DND-41 (cell line): ENCODE measurements around the gene MDK.

Experiments
- ATAC-seq: fragments of 200-7000 bp; cut with Tn5 transposase; 3 replicates; pipeline ENCODE4 v1.9.1; 2021; ENCODE audit warnings: low read depth; ENCODE audit not compliant: insufficient read depth
- DNase-seq: peaks from one replicate; pipeline ENCODE4 v3.0.0-alpha.2; 2020
- H2AFZ ChIP-seq: 2 replicates; pipeline ENCODE4 v1.6.0; 2012; ENCODE audit warnings: low read depth, low read length
- H3K27ac ChIP-seq: 2 replicates; pipeline ENCODE4 v1.5.1; 2012; ENCODE audit warnings: low read length, inconsistent platforms
- H3K27me3 ChIP-seq: fragments of 200-600 bp; sonication (generic); 2 replicates; pipeline ENCODE4 v1.6.0; 2012; ENCODE audit warnings: low read length, mild to moderate bottlenecking, inconsistent platforms; ENCODE audit not compliant: insufficient read depth, poor library complexity
- H3K36me3 ChIP-seq: 2 replicates; pipeline ENCODE4 v1.5.1; 2012; ENCODE audit warnings: low read length, inconsistent platforms; ENCODE audit not compliant: insufficient read depth
- H3K4me1 ChIP-seq: 2 replicates; pipeline ENCODE4 v1.5.1; 2012; ENCODE audit warnings: mild to moderate bottlenecking, low read length; ENCODE audit not compliant: insufficient read depth
- H3K4me2 ChIP-seq: 2 replicates; pipeline ENCODE4 v1.6.0; 2012; ENCODE audit warnings: mild to moderate bottlenecking, moderate library complexity, low read length, inconsistent platforms; ENCODE audit not compliant: insufficient read depth
- H3K4me3 ChIP-seq, 2 experiments: fragments of 200-600 bp in 1 of 2; shearing (Covaris generic) in 1 of 2; 2 replicates each; pipeline ENCODE4 v1.5.1; 2012 to 2016; ENCODE audit warnings: inconsistent platforms in 2 of 2, low read length in 2 of 2, mild to moderate bottlenecking in 2 of 2, low read depth in 1 of 2, moderate library complexity in 1 of 2
- H3K79me2 ChIP-seq: 2 replicates; pipeline ENCODE4 v1.6.0; 2012; ENCODE audit warnings: low read length, inconsistent platforms; ENCODE audit not compliant: insufficient read depth
- H3K9ac ChIP-seq: 2 replicates; pipeline ENCODE4 v1.6.0; 2012; ENCODE audit warnings: low read depth, mild to moderate bottlenecking, inconsistent platforms, low read length, moderate library complexity
- H3K9me3 ChIP-seq: 2 replicates; pipeline ENCODE4 v1.5.1; 2012; ENCODE audit warnings: low read length, moderate library complexity, mild to moderate bottlenecking, inconsistent platforms; ENCODE audit not compliant: insufficient read depth, severe bottlenecking
- H4K20me1 ChIP-seq: 2 replicates; pipeline ENCODE4 v1.6.0; 2012; ENCODE audit warnings: low read length; ENCODE audit not compliant: insufficient read depth
- EZH2 ChIP-seq: IDR thresholded peaks from 3 replicates; pipeline ENCODE4 v1.6.1; 2012; ENCODE audit warnings: borderline replicate concordance, low read depth, mild to moderate bottlenecking, moderate library complexity, low read length, inconsistent platforms; ENCODE audit not compliant: severe bottlenecking
- TF ChIP-seq, protein P1 (sequence below): IDR thresholded peaks from 2 replicates; pipeline ENCODE4 v1.5.1; 2012; ENCODE audit warnings: borderline replicate concordance, low read length, moderate library complexity, mild to moderate bottlenecking; ENCODE audit not compliant: poor library complexity, severe bottlenecking; ENCODE audit errors: extremely low read depth

The MDK gene

GRCh38 chr11:46376258-46377050 is 5.0 kb upstream of the MDK start:
- H4K20me1 ChIP-seq: peaks cover 30% of the 10 kb centered on the region
- no peak overlapping the region for H3K27ac ChIP-seq
- H3K4me1 ChIP-seq: peaks cover 11% of the 10 kb centered on the region
- DNase-seq (no peak), ATAC-seq (no peak)
- peaks cover 10% of the 10 kb centered on the region for H3K27me3 ChIP-seq
- H3K4me3 ChIP-seq: no peak overlapping the region
- H3K4me2 ChIP-seq: no peak overlapping the region
- H3K9me3 ChIP-seq: no peaks in the 10 kb centered on the region
- peaks cover 72% of the 10 kb centered on the region for H3K36me3 ChIP-seq
- no peaks in the 10 kb centered on the region for H3K79me2 ChIP-seq
- TF ChIP-seq, protein P1, sequence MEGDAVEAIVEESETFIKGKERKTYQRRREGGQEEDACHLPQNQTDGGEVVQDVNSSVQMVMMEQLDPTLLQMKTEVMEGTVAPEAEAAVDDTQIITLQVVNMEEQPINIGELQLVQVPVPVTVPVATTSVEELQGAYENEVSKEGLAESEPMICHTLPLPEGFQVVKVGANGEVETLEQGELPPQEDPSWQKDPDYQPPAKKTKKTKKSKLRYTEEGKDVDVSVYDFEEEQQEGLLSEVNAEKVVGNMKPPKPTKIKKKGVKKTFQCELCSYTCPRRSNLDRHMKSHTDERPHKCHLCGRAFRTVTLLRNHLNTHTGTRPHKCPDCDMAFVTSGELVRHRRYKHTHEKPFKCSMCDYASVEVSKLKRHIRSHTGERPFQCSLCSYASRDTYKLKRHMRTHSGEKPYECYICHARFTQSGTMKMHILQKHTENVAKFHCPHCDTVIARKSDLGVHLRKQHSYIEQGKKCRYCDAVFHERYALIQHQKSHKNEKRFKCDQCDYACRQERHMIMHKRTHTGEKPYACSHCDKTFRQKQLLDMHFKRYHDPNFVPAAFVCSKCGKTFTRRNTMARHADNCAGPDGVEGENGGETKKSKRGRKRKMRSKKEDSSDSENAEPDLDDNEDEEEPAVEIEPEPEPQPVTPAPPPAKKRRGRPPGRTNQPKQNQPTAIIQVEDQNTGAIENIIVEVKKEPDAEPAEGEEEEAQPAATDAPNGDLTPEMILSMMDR: no peak
- TF ChIP-seq EZH2: no peak
- no peak overlapping the region for H2AFZ ChIP-seq
- no peak overlapping the region for H3K9ac ChIP-seq

- Histone ChIP-seq H3K79me2 (no peaks in the 10 kb centered on the region), H3K9me3 (no peaks in the 10 kb centered on the region), H3K4me1 (peaks cover 19% of the 10 kb centered on the region), H3K4me2 (no peak overlapping the region), H3K9ac (no peak overlapping the region), H3K27ac (no peak overlapping the region), H3K27me3 (peaks cover 17% of the 10 kb centered on the region), H2AFZ (no peak overlapping the region), H4K20me1 (peaks cover 30% of the 10 kb centered on the region), H3K4me3 (no peak overlapping the region), H3K36me3 (peaks cover 64% of the 10 kb centered on the region)
- TF ChIP-seq, protein P1: no peak
- no peak for TF ChIP-seq EZH2
- ATAC-seq (no peak), DNase-seq (no peak)
These were observed 4.2 kb upstream of the MDK start for GRCh38 chr11:46377290-46377689.

DNA sequence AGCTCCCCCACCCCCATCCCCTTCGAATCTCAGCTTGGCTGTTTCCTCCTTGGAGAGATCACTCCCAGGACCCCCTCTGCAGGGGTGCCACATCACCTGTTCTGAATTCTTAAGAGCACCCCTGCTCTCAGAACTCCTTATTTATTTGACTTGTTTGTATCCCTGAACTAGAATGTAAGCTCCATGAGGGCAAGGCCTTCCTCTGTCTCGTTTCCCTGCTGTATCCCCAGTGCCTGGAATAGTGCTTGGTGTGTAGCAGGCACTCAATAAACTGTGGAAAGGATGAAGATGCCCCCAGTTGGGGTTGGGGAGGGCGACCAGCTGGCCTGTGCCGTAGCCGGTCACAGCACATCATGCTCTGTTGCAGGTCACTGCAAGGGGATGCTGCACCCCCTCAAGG is 3.6 kb upstream of the MDK start:
- H3K79me2 ChIP-seq: no peaks in the 10 kb centered on the region
- peaks cover 23% of the 10 kb centered on the region for H3K27me3 ChIP-seq
- peaks cover 31% of the 10 kb centered on the region for H4K20me1 ChIP-seq
- H3K4me2 ChIP-seq: no peak overlapping the region
- DNase-seq (no peak), ATAC-seq (no peak)
- peaks cover 59% of the 10 kb centered on the region for H3K36me3 ChIP-seq
- no peaks in the 10 kb centered on the region for H3K9me3 ChIP-seq
- H3K4me3 ChIP-seq: no peak overlapping the region
- H2AFZ ChIP-seq: no peak overlapping the region
- peaks cover 22% of the 10 kb centered on the region for H3K4me1 ChIP-seq
- H3K9ac ChIP-seq: no peak overlapping the region
- no peak for TF ChIP-seq EZH2
- TF ChIP-seq, protein P1: no peak
- H3K27ac ChIP-seq: no peak overlapping the region
